HCEC 1CT (cell line): ENCODE data around the gene IFNL4.
"Not testable (repeated sequence)": the region's sequence is repeated elsewhere in the genome, so short reads cannot be mapped to it uniquely, and the experiment has no call there.

Source experiments
- DNase-seq: peaks from one replicate; pipeline ENCODE4 v3.0.0-alpha.2; 2017

Gene IFNL4

DNA sequence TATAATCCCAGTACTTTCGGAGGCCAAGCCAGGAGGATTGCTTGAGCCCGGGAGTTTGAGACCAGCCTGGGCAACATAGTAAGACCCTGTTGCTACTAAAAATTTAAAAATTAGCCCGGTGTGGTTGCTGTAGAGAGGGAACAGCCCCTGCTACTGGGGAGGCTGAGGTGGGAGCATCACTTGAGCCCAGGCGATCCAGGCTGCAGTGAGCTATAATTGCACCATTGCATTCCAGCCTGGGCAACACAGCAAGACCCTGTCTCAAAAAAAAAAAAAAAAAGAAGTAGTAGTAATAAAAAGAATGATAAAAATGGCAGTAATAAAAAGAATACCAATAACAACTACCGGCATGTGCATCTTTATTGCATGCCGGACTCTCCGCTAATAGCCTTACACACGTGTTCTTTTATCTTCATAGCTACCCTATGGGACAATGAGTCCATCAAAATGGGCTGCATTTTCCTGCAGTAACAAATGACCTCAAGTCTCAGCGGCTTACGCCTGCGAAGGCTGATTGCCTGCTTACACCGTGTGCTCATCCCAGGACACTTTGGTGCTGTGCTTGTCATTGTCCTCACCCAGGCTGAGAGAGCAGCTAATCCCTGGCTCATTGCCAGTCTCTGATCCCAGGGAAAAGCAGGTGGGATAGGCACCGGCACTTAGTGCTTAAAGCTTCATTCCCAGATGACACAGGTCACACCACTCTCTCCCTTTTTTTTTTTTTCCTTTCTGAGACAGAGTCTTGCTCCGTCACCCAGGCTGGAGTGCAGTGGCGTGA lies 30.2 kb downstream of the IFNL4 start:
- DNase-seq = no peak

DNA sequence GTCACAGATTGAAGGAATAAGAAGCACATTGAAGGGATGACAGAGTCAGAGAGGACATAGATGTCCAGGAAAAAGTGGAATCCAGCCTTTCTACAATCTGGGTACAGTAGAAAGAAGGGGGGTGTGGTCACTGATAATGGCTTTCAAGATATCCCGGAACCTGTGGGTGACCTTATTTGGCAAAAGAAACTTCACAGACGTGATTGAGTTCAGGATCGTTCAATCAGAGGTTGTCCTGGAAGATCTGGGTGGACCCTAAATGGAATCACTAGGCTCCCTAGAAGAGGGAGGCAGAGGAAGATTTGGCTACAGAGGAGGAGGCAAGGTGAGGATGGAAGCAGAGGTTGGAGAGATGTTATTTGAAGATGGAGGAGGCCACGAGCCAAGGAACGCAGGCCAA lies 31.6 kb downstream of the IFNL4 start:
- no peak for DNase-seq

DNA sequence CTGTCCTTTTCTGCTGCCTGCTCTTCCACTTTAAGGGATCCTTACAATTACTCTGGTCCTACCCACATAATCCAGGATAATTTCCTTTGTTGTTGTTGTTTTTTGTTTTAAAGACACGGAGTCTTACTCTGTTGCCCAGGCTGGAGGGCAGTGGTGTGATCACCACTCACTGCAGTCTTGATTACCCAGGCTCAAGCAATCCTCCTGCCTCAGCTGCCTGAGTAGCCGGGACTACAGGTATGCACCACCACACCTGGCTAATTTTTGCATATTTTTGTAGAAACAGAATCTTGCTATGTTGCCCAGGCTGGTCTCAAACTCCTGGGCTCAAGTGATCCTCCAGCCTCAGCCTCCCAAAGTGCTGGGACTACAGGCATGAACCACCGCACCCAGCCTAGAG lies 33.3 kb downstream of the IFNL4 start:
- DNase-seq = not testable (repeated sequence)

DNA sequence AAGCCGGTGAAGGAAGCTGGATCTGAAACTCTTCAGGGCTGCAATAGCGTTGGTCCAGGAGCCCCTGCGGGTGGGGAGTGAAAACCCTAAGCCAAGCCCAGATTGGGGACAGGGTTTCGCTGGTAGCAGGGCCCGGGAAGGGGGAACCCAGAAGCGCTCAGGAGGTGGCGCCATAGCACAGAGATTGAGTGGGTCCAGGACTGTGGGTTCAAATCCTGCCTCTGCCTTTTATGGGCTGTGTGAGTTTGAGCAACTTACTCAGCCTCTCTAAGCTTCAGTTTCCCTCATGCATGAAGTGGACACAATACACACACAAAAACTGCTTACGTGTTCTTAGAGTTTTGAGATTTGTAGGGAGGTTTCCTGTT lies 36.3 kb downstream of the IFNL4 start:
- DNase-seq = peak; percentile 5

DNA sequence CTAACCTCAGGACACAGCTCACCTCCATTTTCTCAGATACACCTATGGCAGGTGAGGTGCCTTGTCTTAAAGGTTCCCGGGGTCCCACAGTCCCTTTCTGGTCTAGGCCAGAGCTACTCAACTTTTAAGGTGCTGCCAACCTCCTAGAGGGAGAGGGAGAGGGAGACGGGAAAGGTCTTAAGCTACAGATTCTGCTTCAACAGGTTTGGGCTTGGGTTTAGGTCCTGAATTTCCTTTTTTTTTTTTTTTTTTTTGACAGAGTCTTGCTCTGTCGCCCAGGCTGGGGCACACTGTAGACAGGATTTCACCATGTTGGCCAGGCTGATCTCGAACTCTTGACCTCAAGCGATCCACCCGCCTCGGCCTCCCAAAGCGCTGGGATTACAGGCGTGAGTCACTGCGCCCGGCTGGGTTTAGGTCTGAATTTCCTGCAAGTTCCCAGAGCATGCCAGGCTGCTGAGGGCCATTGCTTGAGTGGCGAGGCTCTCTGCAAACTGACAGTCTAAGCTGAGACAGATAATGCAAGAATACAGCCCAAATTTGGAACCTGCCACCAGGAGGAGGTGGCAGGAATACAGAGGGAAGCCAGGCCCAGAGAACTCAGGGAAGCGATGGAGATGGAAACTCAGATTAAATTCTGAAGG lies 36.8 kb downstream of the IFNL4 start:
- peak; percentile 22 for DNase-seq

DNA sequence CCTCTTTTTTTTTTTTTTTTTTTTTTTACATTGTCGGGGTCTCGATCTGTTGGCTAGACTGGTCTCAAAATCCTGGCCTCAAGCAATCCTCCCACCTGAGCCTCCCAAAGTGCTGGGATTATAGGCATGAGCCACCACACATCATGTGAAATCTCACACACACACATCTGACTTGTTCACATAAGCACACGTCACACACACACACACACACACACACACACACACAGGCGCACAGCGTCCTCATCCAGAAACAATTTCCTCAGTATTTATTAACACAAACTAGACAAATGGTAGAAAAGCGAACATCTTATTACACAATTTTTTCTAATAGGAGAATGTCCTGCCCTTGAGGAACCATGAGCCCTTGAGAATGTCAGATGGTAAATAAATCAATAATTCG lies 39.5 kb downstream of the IFNL4 start:
- DNase-seq = no peak

DNA sequence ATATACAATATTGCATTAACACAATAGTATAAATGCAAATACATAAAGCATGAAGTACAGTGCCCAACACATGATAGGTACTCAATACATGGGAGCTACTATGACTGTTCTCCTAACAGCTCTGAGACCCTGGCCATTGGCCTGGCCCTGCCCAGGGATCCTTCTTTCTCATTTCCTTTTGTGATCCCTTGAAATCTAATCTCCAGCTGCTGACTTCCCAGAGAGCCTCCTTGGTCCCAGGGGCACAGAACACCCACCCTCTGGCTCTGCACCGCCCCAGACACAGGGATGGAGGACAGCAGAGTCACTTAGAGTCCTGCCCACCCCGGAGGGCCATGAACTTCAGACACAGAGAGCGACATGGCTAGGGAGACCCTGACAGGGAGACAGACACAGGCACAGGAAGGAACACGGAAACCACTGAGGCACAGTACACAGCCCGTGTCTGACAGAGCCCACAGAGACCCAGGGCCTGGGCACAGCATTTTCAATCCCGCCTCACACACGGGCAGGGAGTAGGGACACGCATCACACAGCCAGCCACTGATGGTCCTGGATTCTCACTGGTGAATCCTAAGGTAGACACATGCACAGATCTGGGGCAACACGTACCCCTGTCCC lies 40.4 kb downstream of the IFNL4 start:
- no peak for DNase-seq

DNA sequence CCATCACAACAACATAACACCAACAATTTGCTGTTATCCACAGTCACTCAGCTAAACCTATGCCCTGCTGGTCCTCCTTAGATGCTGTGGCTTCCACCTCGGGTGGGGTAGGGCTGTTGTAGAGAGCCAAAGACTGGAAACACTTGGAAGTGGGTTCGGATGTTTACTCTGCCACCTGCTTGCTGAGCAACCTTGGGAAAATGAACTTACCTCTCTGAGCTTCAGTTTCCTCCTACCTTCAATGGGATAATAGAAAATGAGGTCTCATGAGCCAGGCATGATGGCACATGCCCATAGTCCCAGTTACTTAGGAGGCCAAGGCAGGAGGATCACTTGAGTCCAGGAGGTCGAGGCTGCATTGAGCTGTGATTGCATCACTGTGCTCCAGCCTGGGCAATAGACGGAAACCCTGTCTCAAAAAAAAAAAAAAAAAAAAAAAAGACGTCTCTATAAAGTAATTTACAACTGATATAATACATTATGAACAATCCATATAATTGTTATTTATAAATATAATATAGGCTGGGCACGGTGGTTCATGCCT lies 41.3 kb downstream of the IFNL4 start:
- no peak for DNase-seq

DNA sequence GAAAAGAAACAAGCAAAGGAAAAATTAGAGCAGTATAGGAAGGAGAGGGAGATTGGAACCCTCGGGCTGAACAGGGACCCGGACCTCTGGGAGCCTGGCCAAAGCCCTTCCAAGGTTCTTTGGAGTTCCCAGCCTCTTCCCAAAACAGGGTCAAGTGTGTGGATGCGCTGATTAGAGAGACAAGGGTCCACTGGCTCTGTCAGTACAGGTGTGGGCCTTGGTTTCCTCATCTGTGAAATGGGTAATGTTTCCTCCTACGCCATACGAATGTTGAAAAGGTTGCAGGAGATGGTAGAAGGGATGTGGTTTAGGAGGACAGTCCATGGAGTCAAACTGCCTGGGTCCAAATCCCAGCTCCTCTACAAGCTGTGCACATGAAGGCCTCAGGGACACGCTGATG lies 42.5 kb downstream of the IFNL4 start:
- no peak for DNase-seq

DNA sequence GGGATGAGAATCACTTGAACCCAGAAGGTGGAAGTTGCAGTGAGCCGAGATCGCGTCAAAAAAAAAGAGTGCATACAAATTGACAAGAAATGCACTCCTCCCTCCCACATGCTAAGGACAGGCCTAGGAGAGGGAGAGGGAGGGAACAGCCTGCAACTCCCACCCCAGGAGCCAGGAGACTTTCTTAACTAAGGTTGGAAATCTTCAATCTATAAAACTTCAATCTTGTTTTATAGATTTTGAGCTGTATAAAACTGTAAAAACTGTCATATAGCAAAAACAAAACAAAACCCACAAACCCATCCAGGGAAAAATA lies 43.2 kb downstream of the IFNL4 start:
- no peak for DNase-seq

DNA sequence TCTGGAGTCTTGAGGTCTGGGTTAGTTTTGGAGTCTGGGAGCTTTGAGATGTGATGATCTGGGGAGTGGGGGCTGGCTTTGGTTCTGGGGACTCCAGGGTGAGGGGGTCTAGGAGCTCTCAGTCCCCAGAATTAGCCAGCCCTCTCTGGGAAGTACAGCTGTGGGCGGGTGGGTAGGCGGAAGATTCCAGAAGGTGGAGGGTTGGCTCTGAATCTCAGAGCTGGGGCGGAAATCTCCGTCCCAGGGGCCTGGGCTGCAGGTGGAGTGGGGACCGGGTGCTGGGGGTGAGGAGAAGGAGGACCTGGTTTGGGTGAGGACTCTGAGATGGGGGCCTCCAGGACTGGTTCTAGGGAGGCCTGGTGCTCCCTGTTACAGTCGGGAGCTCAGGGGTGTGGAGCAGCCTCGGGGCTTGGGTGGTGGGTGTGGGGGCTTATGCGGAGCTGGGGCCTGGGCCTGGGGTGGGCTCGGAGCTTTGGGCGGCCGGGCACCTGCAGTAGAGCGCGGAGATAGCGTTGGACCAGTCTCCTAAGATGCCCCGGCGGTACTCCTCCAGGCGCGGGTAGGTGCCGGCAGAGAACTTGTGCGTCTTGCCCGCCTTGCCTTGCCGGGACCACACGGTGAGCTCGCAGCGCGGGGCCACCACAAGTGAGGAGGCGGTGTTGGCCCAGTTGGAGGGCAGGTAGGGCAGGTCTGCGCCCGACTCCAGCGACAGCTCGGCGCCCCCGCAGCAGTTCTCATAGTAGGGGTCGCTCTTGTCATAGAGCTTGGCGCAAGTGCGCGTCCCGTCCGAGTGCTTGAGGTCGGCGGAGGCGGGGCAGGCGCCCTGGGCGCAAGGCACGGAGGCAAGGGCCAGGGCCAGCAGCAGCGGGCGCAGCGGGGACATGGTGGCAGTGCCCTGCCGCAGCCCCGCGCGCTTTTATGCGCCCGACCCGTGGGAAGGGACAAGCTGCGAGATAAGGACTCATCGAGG lies 45.0 kb downstream of the IFNL4 start, which contains the start of gene SYCN:
Gene SYCN (minus strand): TSS at position 892 of the 970 bp plus-strand sequence. CDS start 9 bp downstream, at position 883.
- DNase-seq = no peak

DNA sequence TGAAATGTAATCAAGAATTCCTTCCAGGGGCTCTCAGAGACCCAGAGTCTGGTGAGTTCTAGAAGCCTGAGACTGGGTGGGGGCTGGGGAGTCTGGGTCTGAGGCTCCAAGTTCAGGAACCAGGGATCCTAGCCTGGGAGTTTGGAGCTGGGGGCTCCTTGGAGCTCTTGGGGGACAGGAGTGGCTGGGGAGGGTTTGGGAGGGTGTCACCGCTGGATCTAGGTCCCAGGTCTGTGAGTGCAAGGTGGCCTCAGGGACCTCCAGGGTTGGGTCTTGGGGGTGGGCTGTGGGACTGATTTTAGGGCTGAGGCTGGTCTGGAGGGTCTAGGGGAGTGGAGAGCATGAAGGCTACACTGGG lies 45.7 kb downstream of the IFNL4 start:
- no peak for DNase-seq

DNA sequence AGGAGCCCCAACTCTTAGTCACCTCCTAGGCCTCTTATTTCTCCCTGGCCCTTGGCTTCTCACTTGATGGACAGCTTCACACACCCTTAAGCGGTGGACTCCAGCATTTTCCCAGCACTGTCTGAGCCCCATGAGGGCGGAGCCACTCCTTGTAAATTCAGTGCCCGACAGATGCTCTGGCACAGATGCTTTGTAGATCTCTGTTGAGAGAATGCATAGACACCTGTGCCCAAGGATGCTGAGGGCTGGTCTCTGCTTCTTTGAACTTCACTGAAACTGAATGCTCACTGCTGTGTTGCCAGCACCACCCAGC lies 47.9 kb downstream of the IFNL4 start:
- no peak for DNase-seq

DNA sequence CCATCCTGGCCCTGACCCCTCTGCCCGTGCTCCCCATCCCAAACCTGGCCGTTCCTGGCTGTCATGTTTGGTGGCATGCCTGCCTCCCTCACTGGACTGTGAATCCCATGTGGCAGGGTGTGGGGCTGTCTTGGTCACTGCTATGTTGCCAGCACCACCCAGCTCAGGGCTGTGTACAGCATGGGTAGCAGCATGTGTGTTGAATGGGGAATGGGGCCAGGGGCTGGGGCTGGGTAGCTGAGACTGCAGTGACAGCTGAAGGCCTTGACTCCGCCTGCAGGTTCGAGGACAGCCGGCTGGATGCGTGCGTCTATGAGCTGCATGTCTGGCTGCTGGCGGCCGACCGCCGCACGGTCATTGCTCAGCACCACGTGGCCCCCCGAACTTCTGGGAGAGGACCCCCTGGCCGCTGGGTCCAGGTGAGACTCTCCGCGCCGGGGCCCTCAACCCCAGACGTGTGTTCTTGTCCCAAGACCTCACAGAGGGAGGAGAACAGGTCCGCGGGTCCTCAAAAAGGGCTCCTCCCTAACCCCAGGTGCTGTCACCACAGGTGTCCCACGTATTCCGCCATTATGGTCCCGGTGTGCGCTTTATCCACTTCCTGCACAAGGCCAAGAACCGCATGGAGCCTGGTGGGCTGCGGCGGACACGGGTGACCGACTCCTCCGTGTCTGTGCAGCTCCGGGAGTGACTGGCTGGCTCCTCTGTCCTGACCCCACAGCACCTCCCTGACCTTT lies 48.4 kb downstream of the IFNL4 start:
- no peak for DNase-seq

DNA sequence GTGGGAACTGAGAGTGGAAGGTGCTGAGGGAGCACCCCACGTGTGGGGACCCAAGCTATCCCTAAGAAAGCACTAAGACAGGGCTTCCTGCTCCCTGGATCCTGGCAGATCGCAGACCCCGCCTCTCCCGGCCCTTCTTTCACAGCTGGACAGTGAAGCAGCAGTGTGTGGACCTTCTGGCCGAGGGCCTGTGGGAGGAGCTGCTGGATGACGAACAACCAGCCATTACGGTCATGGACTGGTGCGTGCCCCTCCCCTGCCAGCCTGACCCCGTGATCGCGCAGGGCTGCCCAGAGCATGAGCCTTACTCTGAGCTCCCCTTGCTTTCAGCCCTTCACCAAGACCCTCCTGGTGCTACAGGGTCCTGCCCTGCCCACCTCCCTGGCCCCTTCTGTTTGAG lies 49.6 kb downstream of the IFNL4 start:
- peak; percentile 55 for DNase-seq

DNA sequence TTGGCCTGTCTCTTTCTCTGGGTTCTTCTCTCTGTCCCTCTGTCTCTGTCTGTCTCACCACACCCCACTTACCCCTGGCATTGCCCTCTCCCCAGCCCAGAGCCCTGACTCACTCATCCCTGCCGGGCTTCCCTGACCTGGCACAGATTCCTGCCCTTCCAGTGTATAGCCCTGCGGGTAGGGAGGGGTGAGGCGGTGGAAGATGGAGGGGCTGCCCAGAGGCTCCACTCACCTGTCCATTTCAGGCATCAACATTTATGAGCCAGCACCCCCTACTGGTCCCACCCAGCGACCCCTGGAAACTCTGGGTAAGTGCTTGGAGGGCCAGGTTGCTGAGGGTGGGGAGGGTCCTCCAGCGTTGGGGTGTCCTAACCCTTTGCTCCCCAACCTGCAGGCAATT lies 50.8 kb downstream of the IFNL4 start:
- no peak for DNase-seq

DNA sequence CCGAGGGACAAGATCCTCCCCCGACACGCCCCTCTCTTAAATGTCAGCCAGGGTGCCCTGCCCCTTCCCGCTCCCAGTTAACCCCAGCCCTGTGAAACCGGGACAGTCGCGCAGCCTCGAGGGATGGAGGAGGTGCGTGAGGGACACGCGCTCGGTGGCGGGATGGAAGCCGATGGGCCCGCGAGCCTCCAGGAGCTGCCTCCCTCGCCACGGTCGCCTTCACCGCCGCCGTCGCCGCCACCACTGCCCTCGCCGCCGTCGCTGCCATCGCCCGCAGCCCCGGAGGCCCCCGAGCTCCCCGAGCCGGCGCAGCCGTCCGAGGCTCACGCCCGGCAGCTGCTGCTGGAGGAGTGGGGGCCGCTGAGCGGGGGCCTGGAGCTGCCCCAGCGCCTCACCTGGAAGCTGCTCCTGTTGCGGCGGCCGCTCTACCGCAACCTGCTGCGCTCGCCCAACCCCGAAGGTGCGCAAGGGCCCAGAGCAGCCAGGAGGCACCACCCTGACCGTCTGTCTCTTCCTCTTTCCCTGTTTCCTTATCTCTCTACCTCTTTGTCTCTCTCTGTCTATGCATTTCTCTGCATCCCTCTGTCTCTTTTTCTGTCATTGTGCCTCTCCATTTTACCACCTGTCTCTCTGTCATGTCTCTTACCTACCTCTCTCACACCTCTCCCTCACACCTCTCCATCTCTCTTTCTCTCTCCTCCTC lies 51.6 kb downstream of the IFNL4 start, which contains the start of gene NCCRP1:
Gene NCCRP1 (plus strand): TSS at position 105 of the 703 bp plus-strand sequence. CDS start 19 bp downstream, at position 124.
- DNase-seq = no peak

DNA sequence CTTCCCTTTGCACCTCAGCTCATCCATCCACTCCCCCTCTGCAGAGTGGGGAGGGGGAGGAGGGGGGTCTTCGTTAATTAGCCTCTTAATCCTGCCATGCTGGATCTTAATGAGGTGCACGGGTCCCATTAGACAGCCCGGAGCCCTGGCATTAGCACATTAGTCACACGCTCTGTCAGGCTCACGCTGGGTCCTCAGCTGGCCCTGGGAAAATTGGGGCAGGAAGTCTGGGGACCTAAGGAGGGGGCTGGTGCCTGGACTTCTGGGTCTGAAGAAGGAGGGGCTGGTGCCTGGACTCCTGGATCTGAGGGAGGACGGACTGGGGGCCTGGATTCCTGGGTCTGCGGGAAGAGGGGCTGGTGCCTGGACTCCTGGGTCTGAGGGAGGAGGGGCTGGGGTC lies 52.3 kb downstream of the IFNL4 start:
- DNase-seq = no peak
